IPS-18c (cell line): ENCODE results near the gene KEAP1.
"Not testable (repeated sequence)": the region's sequence is repeated elsewhere in the genome, so short reads cannot be mapped to it uniquely, and the experiment has no call there.

Experiments used
- H3K4me3 ChIP-seq: 2 replicates; pipeline ENCODE4 v1.7.0; 2013; ENCODE audit warnings: low read depth, mild to moderate bottlenecking, low read length, moderate library complexity; ENCODE audit not compliant: insufficient read depth
- H3K9me3 ChIP-seq: one replicate; pipeline ENCODE4 v1.6.1; 2013; ENCODE audit warnings: mild to moderate bottlenecking, low read length, moderate library complexity; ENCODE audit not compliant: control insufficient read depth, insufficient read depth

The KEAP1 gene

GRCh38 chr19:10467104-10467706, 36.0 kb downstream of the KEAP1 start:
- Histone ChIP-seq H3K4me3 (no peak overlapping the region), H3K9me3 (no peaks in the 10 kb centered on the region)

GRCh38 chr19:10464456-10464855, 38.7 kb downstream of the KEAP1 start:
- H3K4me3 ChIP-seq, result no peak overlapping the region
- no peaks in the 10 kb centered on the region for H3K9me3 ChIP-seq

- no peak overlapping the region for H3K4me3 ChIP-seq
- H3K9me3 ChIP-seq, result no peaks in the 10 kb centered on the region
Measured at GRCh38 chr19:10462557-10462956, 40.6 kb downstream of the KEAP1 start.

GRCh38 chr19:10462042-10462441, 41.1 kb downstream of the KEAP1 start:
- not testable (repeated sequence) for H3K9me3 ChIP-seq
- H3K4me3 ChIP-seq, result peak overlapping the region; percentile 67

- Histone ChIP-seq H3K9me3 (no peaks in the 10 kb centered on the region), H3K4me3 (peak overlapping the region; percentile 67)
Measured at GRCh38 chr19:10461047-10461949, 41.9 kb downstream of the KEAP1 start.

GRCh38 chr19:10460714-10461046, 42.5 kb downstream of the KEAP1 start:
- Histone ChIP-seq H3K9me3 (no peaks in the 10 kb centered on the region), H3K4me3 (no peak overlapping the region)

GRCh38 chr19:10458733-10459132, 44.4 kb downstream of the KEAP1 start:
- not testable (repeated sequence) for H3K4me3 ChIP-seq, H3K9me3 ChIP-seq

- Histone ChIP-seq H3K4me3 (no peak overlapping the region), H3K9me3 (no peaks in the 10 kb centered on the region)
Measured at GRCh38 chr19:10454267-10454666, 48.9 kb downstream of the KEAP1 start.

- no peaks in the 10 kb centered on the region for H3K9me3 ChIP-seq
- H3K4me3 ChIP-seq, result no peak overlapping the region
Measured at GRCh38 chr19:10453852-10454251, 49.3 kb downstream of the KEAP1 start.

GRCh38 chr19:10452726-10453618, 50.2 kb downstream of the KEAP1 start:
- Histone ChIP-seq H3K4me3 (no peak overlapping the region), H3K9me3 (no peaks in the 10 kb centered on the region)

GRCh38 chr19:10450853-10451609, 52.1 kb downstream of the KEAP1 start:
- H3K9me3 ChIP-seq, result no peaks in the 10 kb centered on the region
- no peak overlapping the region for H3K4me3 ChIP-seq

- no peak overlapping the region for H3K4me3 ChIP-seq
- H3K9me3 ChIP-seq, result no peaks in the 10 kb centered on the region
Measured at GRCh38 chr19:10450191-10450852, 52.8 kb downstream of the KEAP1 start.

GRCh38 chr19:10449037-10449436, 54.1 kb downstream of the KEAP1 start:
- no peak overlapping the region for H3K4me3 ChIP-seq
- no peaks in the 10 kb centered on the region for H3K9me3 ChIP-seq

GRCh38 chr19:10442698-10443097, 60.5 kb downstream of the KEAP1 start:
- no peak overlapping the region for H3K4me3 ChIP-seq
- no peaks in the 10 kb centered on the region for H3K9me3 ChIP-seq

- Histone ChIP-seq H3K9me3 (peaks cover 4% of the 10 kb centered on the region), H3K4me3 (no peak overlapping the region)
Measured at GRCh38 chr19:10439588-10439987, 63.6 kb downstream of the KEAP1 start.
